Common myeloid progenitor, CD34-positive (primary cell): ENCODE measurements around the gene PRRG1.
"Not testable (repeated sequence)": the region's sequence is repeated elsewhere in the genome, so short reads cannot be mapped to it uniquely, and the experiment has no call there.

Experiments used
- CTCF ChIA-PET: fragments of 350-600 bp; sonication (Branson Sonifier 250); formaldehyde crosslinking; loops from one replicate; lab custom pipeline; 2021; ENCODE audit warnings: antibody characterized with exemption; lab: Charles Lee
- POLR2A ChIA-PET: fragments of 350-600 bp; sonication (Branson Sonifier 250); formaldehyde crosslinking; loops from one replicate; lab custom pipeline; 2021; ENCODE audit warnings: antibody characterized with exemption; lab: Charles Lee
- DNase-seq, 3 donors: peaks; one replicate each; pipeline versions ENCODE4 v3.0.0 to v3.0.0-alpha.2; 2013
- H3K27ac ChIP-seq, 2 experiments: 1 replicate in 1 of 2; 2 replicates in 1 of 2; pipeline ENCODE4 v1.7.0; 2013; ENCODE audit warnings: inconsistent platforms in 2 of 2, low read length in 2 of 2, mild to moderate bottlenecking in 2 of 2, low read depth in 1 of 2, moderate library complexity in 1 of 2; ENCODE audit not compliant: severe bottlenecking in 2 of 2, insufficient read depth in 1 of 2, poor library complexity in 1 of 2
- H3K27me3 ChIP-seq, 5 experiments: replicated peaks in 2 of 5; 1 replicate in 3 of 5; 2 replicates in 2 of 5; pipeline versions ENCODE4 v1.6.1 to v1.7.0; 2013; ENCODE audit warnings: low read length in 4 of 5, mild to moderate bottlenecking in 2 of 5, moderate library complexity in 2 of 5, inconsistent platforms in 1 of 5; ENCODE audit not compliant: insufficient read depth in 5 of 5, control insufficient read depth in 4 of 5
- H3K36me3 ChIP-seq, 4 experiments: 1 replicate in 2 of 4; 2 replicates in 2 of 4; pipeline versions ENCODE4 v1.6.1 to v1.7.0; 2013; ENCODE audit warnings: low read length in 3 of 4, control low read depth in 1 of 4, mild to moderate bottlenecking in 1 of 4; ENCODE audit not compliant: control insufficient read depth in 4 of 4, insufficient read depth in 4 of 4
- H3K4me1 ChIP-seq, 4 experiments: 1 replicate in 3 of 4; 2 replicates in 1 of 4; pipeline versions ENCODE4 v1.6.1 to v1.7.1; 2013; ENCODE audit warnings: low read length in 3 of 4, mild to moderate bottlenecking in 3 of 4, control low read depth in 1 of 4, inconsistent platforms in 1 of 4, moderate library complexity in 1 of 4; ENCODE audit not compliant: control insufficient read depth in 4 of 4, insufficient read depth in 4 of 4; ENCODE audit errors: control extremely low read depth in 1 of 4
- H3K4me3 ChIP-seq, 7 experiments: 1 replicate in 4 of 7; 2 replicates in 3 of 7; pipeline versions ENCODE4 v1.5.1 to v1.7.0; 2013; ENCODE audit warnings: mild to moderate bottlenecking in 7 of 7, low read length in 6 of 7, moderate library complexity in 6 of 7, inconsistent platforms in 2 of 7, low read depth in 2 of 7, control low read depth in 1 of 7; ENCODE audit not compliant: insufficient read depth in 4 of 7, control insufficient read depth in 1 of 7; ENCODE audit errors: extremely low read depth in 1 of 7
- H3K9me3 ChIP-seq, 5 experiments: 1 replicate in 4 of 5; 2 replicates in 1 of 5; pipeline versions ENCODE4 v1.6.1 to v1.7.1; 2013; ENCODE audit warnings: low read length in 4 of 5, mild to moderate bottlenecking in 2 of 5, inconsistent platforms in 1 of 5, low read depth in 1 of 5, moderate library complexity in 1 of 5; ENCODE audit not compliant: control insufficient read depth in 4 of 5, insufficient read depth in 2 of 5; ENCODE audit errors: control extremely low read depth in 1 of 5
- WGBS: methylation state at CpG from one replicate; pipeline ENCODE4 v1.1.5; 2013; ENCODE audit not compliant: insufficient coverage; 5-methylcytosine and 5-hydroxymethylcytosine counted together

The PRRG1 gene

GRCh38 chrX:37455381-37455780, 106.2 kb downstream of the PRRG1 start:
- Histone ChIP-seq H3K36me3 (no peaks in the 10 kb centered on the region), H3K4me1 (no peaks in the 10 kb centered on the region), H3K27ac (no peak overlapping the region), H3K9me3 (no peaks in the 10 kb centered on the region), H3K4me3 (no peak overlapping the region), H3K27me3 (peaks cover 0 to 2% (median 0%) of the 10 kb centered on the region in 5 experiments)
- no peak for DNase-seq
- POLR2A ChIA-PET = no interaction called here
- WGBS = 83% methylated on average over 1 of the region's 1 CpG
- CTCF ChIA-PET = no interaction called here

- H3K27ac ChIP-seq, H3K4me1 ChIP-seq, H3K9me3 ChIP-seq, H3K27me3 ChIP-seq, H3K4me3 ChIP-seq, H3K36me3 ChIP-seq, DNase-seq, POLR2A ChIA-PET, CTCF ChIA-PET: not testable (repeated sequence)
- WGBS = 92% methylated on average over 5 of the region's 5 CpGs
Measured at GRCh38 chrX:37460285-37460684, 111.1 kb downstream of the PRRG1 start.

- Histone ChIP-seq H3K4me1 (no peaks in the 10 kb centered on the region), H3K4me3 (no peak overlapping the region), H3K27me3 (peaks cover 0 to 1% (median 0%) of the 10 kb centered on the region in 5 experiments), H3K9me3 (no peaks in the 10 kb centered on the region), H3K36me3 (no peaks in the 10 kb centered on the region), H3K27ac (no peak overlapping the region)
- ChIA-PET CTCF (no interaction called here), POLR2A (no interaction called here)
- no peak for DNase-seq
- 100% methylated on average over 1 of the region's 2 CpGs for WGBS
Measured at GRCh38 chrX:37462346-37462745, 113.2 kb downstream of the PRRG1 start.

- Histone ChIP-seq H3K9me3 (no peaks in the 10 kb centered on the region), H3K4me1 (no peaks in the 10 kb centered on the region), H3K27me3 (no peaks in the 10 kb centered on the region), H3K4me3 (no peak overlapping the region), H3K36me3 (no peaks in the 10 kb centered on the region), H3K27ac (no peak overlapping the region)
- POLR2A ChIA-PET = no interaction called here
- WGBS = 84% methylated on average over 3 of the region's 3 CpGs
- CTCF ChIA-PET = no interaction called here
- no peak for DNase-seq
Measured at GRCh38 chrX:37468124-37468739, 119.1 kb downstream of the PRRG1 start.

GRCh38 chrX:37470711-37471110, 121.5 kb downstream of the PRRG1 start:
- Histone ChIP-seq H3K9me3 (no peaks in the 10 kb centered on the region), H3K36me3 (no peaks in the 10 kb centered on the region), H3K4me3 (no peak overlapping the region), H3K27ac (no peak overlapping the region), H3K4me1 (no peaks in the 10 kb centered on the region), H3K27me3 (no peaks in the 10 kb centered on the region)
- DNase-seq = no peak
- POLR2A ChIA-PET = no interaction called here
- WGBS = 100% methylated on average over 2 of the region's 3 CpGs
- CTCF ChIA-PET = no interaction called here

GRCh38 chrX:37472836-37473235, 123.7 kb downstream of the PRRG1 start:
- Histone ChIP-seq H3K36me3 (no peaks in the 10 kb centered on the region), H3K27ac (no peak overlapping the region), H3K9me3 (no peaks in the 10 kb centered on the region), H3K4me3 (no peak overlapping the region), H3K27me3 (no peaks in the 10 kb centered on the region), H3K4me1 (no peaks in the 10 kb centered on the region)
- POLR2A ChIA-PET = no interaction called here
- no peak for DNase-seq
- 95% methylated on average over 4 of the region's 6 CpGs for WGBS
- CTCF ChIA-PET = no interaction called here

GRCh38 chrX:37474478-37474877, 125.3 kb downstream of the PRRG1 start:
- WGBS = 70% methylated on average over 5 of the region's 5 CpGs

More at GRCh38 chrX:37474478-37474877, 125.3 kb downstream of the PRRG1 start:
- no peaks in the 10 kb centered on the region for H3K9me3 ChIP-seq
- POLR2A ChIA-PET = no interaction called here
- no peaks in the 10 kb centered on the region for H3K36me3 ChIP-seq
- H3K4me1 ChIP-seq = no peaks in the 10 kb centered on the region
- no peak overlapping the region for H3K27ac ChIP-seq
- CTCF ChIA-PET = no interaction called here
- DNase-seq = no peak
- H3K27me3 ChIP-seq = no peaks in the 10 kb centered on the region
- no peak overlapping the region for H3K4me3 ChIP-seq
